ENCODE results near the gene PIGBOS1. TPM values are rescaled to one million over a fixed set of nuclear protein-coding genes. Genes with fewer than 3 reads are reported as not detected.
A peak's percentile ranks its signal among the peaks of the same experiment; 100 is the strongest.
"Not testable (repeated sequence)": the region's sequence is repeated elsewhere in the genome, so short reads cannot be mapped to it uniquely, and the experiment has no call there.

The PIGBOS1 gene
- total RNA-seq, 1 donor from 2014 or later, result 8.9 TPM

DNA sequence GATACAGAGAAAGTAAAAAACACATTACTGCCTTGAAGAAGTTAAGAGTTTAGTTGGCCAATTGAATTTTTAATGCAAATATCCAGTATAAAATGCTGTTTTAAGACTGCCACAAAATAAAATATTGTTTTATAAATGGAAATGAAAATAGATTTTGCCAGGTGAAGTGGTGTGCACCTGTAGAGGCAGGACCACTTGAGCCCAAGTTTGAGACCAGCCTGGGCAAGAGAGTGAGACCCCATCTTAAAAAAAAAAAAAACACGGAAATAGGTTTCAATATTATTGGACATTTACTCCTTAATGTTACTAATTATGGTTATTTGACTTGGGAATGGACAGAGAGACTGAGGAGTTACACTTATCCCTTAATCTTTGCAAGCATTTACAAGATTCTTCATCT, 2.0 kb upstream of the PIGBOS1 start:
- no peak overlapping the region for H3K4me3 Mint-ChIP-seq (ENCODE audit: unreplicated experiment)
- no peak overlapping the region for H3K4me2 ChIP-seq (ENCODE audit: low read length)
- H4K20me1 ChIP-seq (ENCODE audit: insufficient read depth, low read length), result no peaks in the 10 kb centered on the region
- peaks cover 2% of the 10 kb centered on the region for H3K9me3 Mint-ChIP-seq (ENCODE audit: unreplicated experiment)
- H3K27ac ChIP-seq (ENCODE audit: low read depth, low read length), result no peak overlapping the region
- no peak overlapping the region for H2AFZ ChIP-seq (ENCODE audit: low read depth, low read length)
- H3K36me3 ChIP-seq (ENCODE audit: insufficient read depth, low read length), result no peaks in the 10 kb centered on the region
- H3K9me3 ChIP-seq (ENCODE audit: insufficient read depth, low read depth, low read length), result no peaks in the 10 kb centered on the region
- H3K27me3 ChIP-seq (ENCODE audit: insufficient read depth, low read length), result no peaks in the 10 kb centered on the region
- H3K9ac ChIP-seq (ENCODE audit: low read length), result no peak overlapping the region
- no peak for DNase-seq (ENCODE audit: low read depth)
- no peak overlapping the region for H3K4me3 ChIP-seq (ENCODE audit: insufficient read depth, low read depth, low read length)
- H3K79me2 ChIP-seq (ENCODE audit: insufficient read depth, low read length), result peaks cover 33% of the 10 kb centered on the region
- no peaks in the 10 kb centered on the region for H3K27me3 Mint-ChIP-seq (ENCODE audit: low read depth, unreplicated experiment)
- H3K36me3 Mint-ChIP-seq (ENCODE audit: low read depth, unreplicated experiment), result peaks cover 2% of the 10 kb centered on the region
- FAIRE-seq, result no peak
- H3K4me1 ChIP-seq (ENCODE audit: insufficient read depth, low read length), result peaks cover 15% of the 10 kb centered on the region
- TF ChIP-seq CTCF (IDR thresholded peaks at IDR 0.05; ENCODE audit: insufficient read depth, low read depth, low read length), result no peak
- TF ChIP-seq EZH2 (IDR thresholded peaks at IDR 0.05; ENCODE audit: insufficient read depth, low read length), result no peak
- H3K27ac Mint-ChIP-seq (ENCODE audit: unreplicated experiment), result no peak overlapping the region
- peaks cover 6% of the 10 kb centered on the region for H3K4me1 Mint-ChIP-seq (ENCODE audit: low read depth, unreplicated experiment)

DNA sequence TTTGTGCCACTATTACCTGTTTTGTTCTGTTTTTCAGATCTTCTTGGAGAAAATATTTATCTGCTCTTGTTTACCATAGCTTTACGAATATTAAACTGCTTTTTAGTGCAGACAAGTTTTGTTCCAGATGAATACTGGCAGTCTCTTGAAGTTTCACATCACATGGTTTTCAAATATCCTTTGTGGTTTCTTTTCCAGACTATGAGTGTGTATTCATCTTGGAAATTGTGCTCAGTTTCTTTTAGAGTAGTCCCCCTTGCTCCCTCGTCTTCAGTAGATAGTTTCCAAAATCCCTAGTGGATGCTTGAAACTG, 1.3 kb upstream of the PIGBOS1 start:
- Histone ChIP-seq H3K36me3 (ENCODE audit: insufficient read depth, low read length) (no peaks in the 10 kb centered on the region), H4K20me1 (ENCODE audit: insufficient read depth, low read length) (no peaks in the 10 kb centered on the region), H3K4me1 (ENCODE audit: insufficient read depth, low read length) (peaks cover 15% of the 10 kb centered on the region), H3K9me3 (ENCODE audit: insufficient read depth, low read depth, low read length) (no peaks in the 10 kb centered on the region), H3K4me3 (ENCODE audit: insufficient read depth, low read depth, low read length) (peak overlapping the region; percentile 12), H3K9ac (ENCODE audit: low read length) (no peak overlapping the region), H3K27me3 (ENCODE audit: insufficient read depth, low read length) (no peaks in the 10 kb centered on the region), H2AFZ (ENCODE audit: low read depth, low read length) (no peak overlapping the region), H3K27ac (ENCODE audit: low read depth, low read length) (no peak overlapping the region), H3K79me2 (ENCODE audit: insufficient read depth, low read length) (peaks cover 36% of the 10 kb centered on the region), H3K4me2 (ENCODE audit: low read length) (peak overlapping the region; percentile 87)
- no peaks in the 10 kb centered on the region for H3K27me3 Mint-ChIP-seq (ENCODE audit: low read depth, unreplicated experiment)
- DNase-seq (ENCODE audit: low read depth) (no peak), FAIRE-seq (no peak)
- peaks cover 2% of the 10 kb centered on the region for H3K9me3 Mint-ChIP-seq (ENCODE audit: unreplicated experiment)
- H3K4me3 Mint-ChIP-seq (ENCODE audit: unreplicated experiment), result peak overlapping the region; percentile 76
- H3K27ac Mint-ChIP-seq (ENCODE audit: unreplicated experiment), result no peak overlapping the region
- TF ChIP-seq EZH2 (IDR thresholded peaks at IDR 0.05; ENCODE audit: insufficient read depth, low read length) (no peak), CTCF (IDR thresholded peaks at IDR 0.05; ENCODE audit: insufficient read depth, low read depth, low read length) (no peak)
- H3K36me3 Mint-ChIP-seq (ENCODE audit: low read depth, unreplicated experiment), result peaks cover 2% of the 10 kb centered on the region
- peaks cover 6% of the 10 kb centered on the region for H3K4me1 Mint-ChIP-seq (ENCODE audit: low read depth, unreplicated experiment)

DNA sequence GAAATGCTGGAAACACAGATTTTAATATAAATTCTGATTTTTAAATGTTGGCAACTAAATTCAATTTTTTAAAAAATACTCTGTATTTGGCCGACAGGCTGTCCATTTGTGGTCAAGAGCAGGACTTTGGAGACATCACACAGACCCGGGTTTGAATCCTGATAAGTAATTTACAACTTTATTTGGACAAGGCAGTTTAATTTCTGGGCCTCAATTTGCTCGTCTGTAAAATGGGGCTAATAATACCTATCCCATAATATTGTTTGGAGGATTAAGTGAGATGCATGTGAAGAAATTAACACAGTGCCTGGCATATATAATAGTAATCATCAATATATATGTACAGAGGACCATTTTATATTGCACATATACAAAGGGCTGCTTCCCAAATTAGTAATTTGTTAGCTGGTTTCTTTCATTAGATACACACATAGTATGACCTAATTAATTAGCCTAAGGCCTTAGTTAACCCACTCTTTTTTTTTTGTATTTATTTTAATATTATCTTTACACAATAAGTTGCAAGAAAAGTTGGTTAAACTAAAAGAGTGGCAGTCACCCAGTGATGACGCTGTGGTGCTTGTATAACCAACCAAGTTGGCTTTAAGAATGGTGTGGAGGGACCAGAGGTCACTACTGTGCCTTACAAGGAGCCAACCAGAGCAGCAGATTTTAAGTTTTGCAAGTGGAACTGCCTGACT, 764 bp upstream of the PIGBOS1 start:
- H3K36me3 Mint-ChIP-seq (ENCODE audit: low read depth, unreplicated experiment), result peaks cover 2% of the 10 kb centered on the region
- peak overlapping the region; percentile 96 for H3K4me3 Mint-ChIP-seq (ENCODE audit: unreplicated experiment)
- DNase-seq (ENCODE audit: low read depth) (no peak), FAIRE-seq (no peak)
- Histone ChIP-seq H3K36me3 (ENCODE audit: insufficient read depth, low read length) (no peaks in the 10 kb centered on the region), H4K20me1 (ENCODE audit: insufficient read depth, low read length) (no peaks in the 10 kb centered on the region), H3K27me3 (ENCODE audit: insufficient read depth, low read length) (no peaks in the 10 kb centered on the region), H3K9me3 (ENCODE audit: insufficient read depth, low read depth, low read length) (no peaks in the 10 kb centered on the region), H3K27ac (ENCODE audit: low read depth, low read length) (peak overlapping the region; percentile 96), H3K4me1 (ENCODE audit: insufficient read depth, low read length) (peaks cover 15% of the 10 kb centered on the region), H3K9ac (ENCODE audit: low read length) (peak overlapping the region; percentile 99), H2AFZ (ENCODE audit: low read depth, low read length) (peak overlapping the region; percentile 99), H3K4me2 (ENCODE audit: low read length) (peak overlapping the region; percentile 87), H3K4me3 (ENCODE audit: insufficient read depth, low read depth, low read length) (peak overlapping the region; percentile 100), H3K79me2 (ENCODE audit: insufficient read depth, low read length) (peaks cover 40% of the 10 kb centered on the region)
- H3K4me1 Mint-ChIP-seq (ENCODE audit: low read depth, unreplicated experiment), result peaks cover 6% of the 10 kb centered on the region
- no peaks in the 10 kb centered on the region for H3K27me3 Mint-ChIP-seq (ENCODE audit: low read depth, unreplicated experiment)
- peaks cover 2% of the 10 kb centered on the region for H3K9me3 Mint-ChIP-seq (ENCODE audit: unreplicated experiment)
- TF ChIP-seq CTCF (IDR thresholded peaks at IDR 0.05; ENCODE audit: insufficient read depth, low read depth, low read length) (no peak), EZH2 (IDR thresholded peaks at IDR 0.05; ENCODE audit: insufficient read depth, low read length) (no peak)
- H3K27ac Mint-ChIP-seq (ENCODE audit: unreplicated experiment), result peak overlapping the region; percentile 98

- not testable (repeated sequence) for H3K4me3 Mint-ChIP-seq (ENCODE audit: unreplicated experiment); H3K36me3 ChIP-seq (ENCODE audit: insufficient read depth, low read length); FAIRE-seq; H3K9me3 ChIP-seq (ENCODE audit: insufficient read depth, low read depth, low read length); H3K9me3 Mint-ChIP-seq (ENCODE audit: unreplicated experiment); H3K79me2 ChIP-seq (ENCODE audit: insufficient read depth, low read length); H3K27me3 ChIP-seq (ENCODE audit: insufficient read depth, low read length); H2AFZ ChIP-seq (ENCODE audit: low read depth, low read length); DNase-seq (ENCODE audit: low read depth); H3K27ac ChIP-seq (ENCODE audit: low read depth, low read length); H3K4me1 ChIP-seq (ENCODE audit: insufficient read depth, low read length); H4K20me1 ChIP-seq (ENCODE audit: insufficient read depth, low read length); H3K27me3 Mint-ChIP-seq (ENCODE audit: low read depth, unreplicated experiment); H3K4me1 Mint-ChIP-seq (ENCODE audit: low read depth, unreplicated experiment); H3K4me2 ChIP-seq (ENCODE audit: low read length); H3K27ac Mint-ChIP-seq (ENCODE audit: unreplicated experiment); H3K9ac ChIP-seq (ENCODE audit: low read length); H3K4me3 ChIP-seq (ENCODE audit: insufficient read depth, low read depth, low read length)
- H3K36me3 Mint-ChIP-seq (ENCODE audit: low read depth, unreplicated experiment), result peaks cover 18% of the 10 kb centered on the region
Observed at GRCh38 chr15:55302801-55303200, 16.1 kb downstream of the PIGBOS1 start.

Measured in astrocyte (in vitro differentiated cells and primary cell).